ENCODE results near the gene FAM171A1. TPM values are rescaled to one million over a fixed set of nuclear protein-coding genes. Genes with fewer than 3 reads are reported as not detected.
"Not testable (repeated sequence)": the region's sequence is repeated elsewhere in the genome, so short reads cannot be mapped to it uniquely, and the experiment has no call there.

Gene FAM171A1
- total RNA-seq, 4 donors from 2014 or later = 7.4 to 40.4 (median 21.6) TPM

- no peaks in the 10 kb centered on the region for H3K9me3 ChIP-seq
- intact Hi-C loops (cut with DNase I; ENCODE audit: low total_unique reads) = no loop called here
- TF ChIP-seq POLR2A (IDR thresholded peaks at IDR 0.05) (no peak), CTCF (IDR thresholded peaks at IDR 0.05) (no peak)
- peaks cover 0 to 14% of the 10 kb centered on the region in 2 donors for H3K4me1 ChIP-seq
- DNase-seq = no peak
- no peak overlapping the region for H3K4me3 ChIP-seq
- H3K27ac ChIP-seq = no peak overlapping the region
- H3K36me3 ChIP-seq = no peaks in the 10 kb centered on the region
- no peaks in the 10 kb centered on the region for H3K27me3 ChIP-seq
Observed at GRCh38 chr10:15333909-15334649, 37.0 kb downstream of the FAM171A1 start.

- H3K27ac ChIP-seq; intact Hi-C loops (cut with DNase I; ENCODE audit: low total_unique reads); H3K27me3 ChIP-seq; DNase-seq; H3K36me3 ChIP-seq; H3K4me3 ChIP-seq; H3K9me3 ChIP-seq: not testable (repeated sequence)
- peaks cover 0 to 14% of the 10 kb centered on the region in 2 donors for H3K4me1 ChIP-seq
Observed at GRCh38 chr10:15333181-15333580, 37.9 kb downstream of the FAM171A1 start.

DNA sequence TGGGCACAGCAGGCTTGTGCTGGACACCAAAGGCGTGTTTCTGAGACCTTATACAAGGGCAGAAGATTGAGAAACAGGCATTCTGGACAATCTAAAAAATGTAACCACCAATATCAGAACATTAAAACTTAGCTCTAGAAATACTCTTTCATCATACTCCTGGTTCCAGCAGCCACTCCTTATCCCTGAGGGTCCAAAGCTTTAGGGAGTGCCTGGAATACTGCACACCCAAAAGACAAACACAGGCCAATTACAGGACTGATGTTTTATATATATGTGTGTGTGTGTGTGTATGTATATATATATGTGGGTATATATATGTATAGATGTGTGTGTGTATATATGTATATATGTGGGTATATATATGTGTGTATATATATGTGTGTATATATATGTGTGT lies 39.6 kb downstream of the FAM171A1 start:
- no peak for DNase-seq
- TF ChIP-seq POLR2A (IDR thresholded peaks at IDR 0.05) (no peak), CTCF (IDR thresholded peaks at IDR 0.05) (no peak)
- H3K27ac ChIP-seq = no peak overlapping the region
- no peaks in the 10 kb centered on the region for H3K27me3 ChIP-seq
- no peaks in the 10 kb centered on the region for H3K36me3 ChIP-seq
- no peak overlapping the region for H3K4me3 ChIP-seq
- peaks cover 0 to 12% of the 10 kb centered on the region in 2 donors for H3K4me1 ChIP-seq
- no peaks in the 10 kb centered on the region for H3K9me3 ChIP-seq
- intact Hi-C loops (cut with DNase I; ENCODE audit: low total_unique reads) = no loop called here

- H3K4me1 ChIP-seq = no peaks in the 10 kb centered on the region
- H3K36me3 ChIP-seq = no peaks in the 10 kb centered on the region
- intact Hi-C loops (cut with DNase I; ENCODE audit: low total_unique reads) = no loop called here
- H3K27ac ChIP-seq = no peak overlapping the region
- H3K27me3 ChIP-seq = no peaks in the 10 kb centered on the region
- no peaks in the 10 kb centered on the region for H3K9me3 ChIP-seq
- DNase-seq = no peak
- no peak for TF ChIP-seq CTCF (IDR thresholded peaks at IDR 0.05)
- TF ChIP-seq POLR2A (IDR thresholded peaks at IDR 0.05) = no peak
- H3K4me3 ChIP-seq = no peak overlapping the region
Observed at GRCh38 chr10:15329437-15329836, 41.7 kb downstream of the FAM171A1 start.

DNA sequence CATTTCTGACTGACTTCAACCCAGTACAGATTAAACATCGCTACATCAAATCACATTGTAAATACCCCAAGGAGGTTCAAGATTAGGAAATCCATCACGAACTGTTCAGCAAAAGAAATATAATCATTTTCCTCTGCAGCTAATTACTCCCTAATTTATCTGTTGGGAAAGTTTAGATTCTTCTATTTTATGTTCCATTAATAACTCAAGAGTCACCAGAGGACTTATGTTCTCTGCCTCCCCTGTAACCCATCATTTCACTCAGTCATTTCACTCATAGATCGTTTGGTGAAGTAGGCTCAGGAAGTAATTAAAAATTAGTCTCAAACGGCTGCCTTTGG lies 45.2 kb downstream of the FAM171A1 start:
- H3K27me3 ChIP-seq = no peaks in the 10 kb centered on the region
- no peak overlapping the region for H3K4me3 ChIP-seq
- peaks cover under 1 to 2% of the 10 kb centered on the region in 2 donors for H3K4me1 ChIP-seq
- no peaks in the 10 kb centered on the region for H3K36me3 ChIP-seq
- DNase-seq = no peak
- intact Hi-C loops (cut with DNase I; ENCODE audit: low total_unique reads) = no loop called here
- H3K9me3 ChIP-seq = no peaks in the 10 kb centered on the region
- TF ChIP-seq POLR2A (IDR thresholded peaks at IDR 0.05) = no peak
- no peak for TF ChIP-seq CTCF (IDR thresholded peaks at IDR 0.05)
- peak overlapping the region; percentile 39 to 66 for H3K27ac ChIP-seq

Measured in uterus (tissue), 4 donors.